Caco-2 (cell line): ENCODE data around the gene TSHZ2. TPM values are rescaled to one million over a fixed set of nuclear protein-coding genes. Genes with fewer than 3 reads are reported as not detected.

Experiments used
- BruUV-seq: library from RNA; stranded (reverse); fragments of 400-500 nt; replicated peaks from 2 replicates; lab custom pipeline; 2021; lab: Mats Ljungman, UMichigan
- CTCF ChIA-PET: fragments of 300-600 bp; sonication (Branson Sonifier 250); formaldehyde crosslinking; loops from one replicate; lab custom pipeline; 2022; ENCODE audit warnings: antibody characterized with exemption; lab: Charles Lee
- POLR2A ChIA-PET: fragments of 300-600 bp; sonication (Branson Sonifier 250); formaldehyde crosslinking; loops from one replicate; lab custom pipeline; 2022; ENCODE audit warnings: antibody characterized with exemption; lab: Charles Lee
- DNase-seq, 2 experiments: peaks; one replicate each; pipeline versions ENCODE4 v3.0.0 to v3.0.0-alpha.2; 2020 to 2022
- H3K27me3 ChIP-seq: replicated peaks from 2 replicates; pipeline ENCODE4 v1.6.0; 2011; ENCODE audit warnings: low read length; ENCODE audit not compliant: control insufficient read depth, insufficient read depth
- H3K36me3 ChIP-seq: 2 replicates; pipeline ENCODE4 v1.5.1; 2011; ENCODE audit warnings: low read length; ENCODE audit not compliant: control insufficient read depth, insufficient read depth
- H3K4me1 ChIP-seq: fragments of 250-450 bp; sonication (Bioruptor Pico); 2 replicates; pipeline ENCODE4 v1.5.1; 2020; ENCODE audit warnings: mild to moderate bottlenecking
- H3K4me3 ChIP-seq: 2 replicates; pipeline ENCODE4 v1.5.1; 2011; ENCODE audit warnings: low read depth, mild to moderate bottlenecking, control low read depth, low read length
- H3K9me3 ChIP-seq: fragments of 250-450 bp; sonication (Bioruptor Pico); 2 replicates; pipeline ENCODE4 v1.5.1; 2020; ENCODE audit warnings: mild to moderate bottlenecking, moderate library complexity
- H3K27ac Mint-ChIP-seq: one replicate; pipeline ENCODE4 v1.8.0; 2022; ENCODE audit warnings: mixed read lengths; ENCODE audit not compliant: unreplicated experiment
- H3K27me3 Mint-ChIP-seq: one replicate; pipeline ENCODE4 v1.8.0; 2022; ENCODE audit warnings: mixed read lengths; ENCODE audit not compliant: insufficient read depth, unreplicated experiment
- H3K36me3 Mint-ChIP-seq: one replicate; pipeline ENCODE4 v1.8.0; 2022; ENCODE audit warnings: mild to moderate bottlenecking, mixed read lengths; ENCODE audit not compliant: insufficient read depth, unreplicated experiment
- H3K4me1 Mint-ChIP-seq: one replicate; pipeline ENCODE4 v1.8.0; 2022; ENCODE audit warnings: low read depth, mixed read lengths; ENCODE audit not compliant: unreplicated experiment
- H3K4me3 Mint-ChIP-seq: one replicate; pipeline ENCODE4 v1.8.0; 2022; ENCODE audit warnings: mild to moderate bottlenecking, moderate library complexity, mixed read lengths; ENCODE audit not compliant: unreplicated experiment
- H3K9me3 Mint-ChIP-seq: one replicate; pipeline ENCODE4 v1.8.0; 2022; ENCODE audit warnings: mixed read lengths; ENCODE audit not compliant: unreplicated experiment
- intact Hi-C: fragments of 100-400 bp; cut with micrococcal nuclease; formaldehyde crosslinking; loops from one replicate; pipeline ENCODE4 v1.10.0; 2022; ENCODE audit not compliant: unreplicated experiment
- total RNA-seq: library from RNA; stranded (reverse); gene quantifications from 2 replicates; pipeline ENCODE4 v1.2.3, GENCODE V29; 2022
- TF ChIP-seq, protein P1 (sequence below), 2 experiments: fragments of 200-600 bp in 1 of 2; IDR thresholded peaks; 1 replicate in 1 of 2; 2 replicates in 1 of 2; pipeline versions ENCODE4 v1.5.1 to v1.8.0; 2011 to 2022; ENCODE audit warnings: antibody characterized with exemption in 1 of 2, control low read depth in 1 of 2, inconsistent platforms in 1 of 2, low read depth in 1 of 2, low read length in 1 of 2, mild to moderate bottlenecking in 1 of 2, moderate library complexity in 1 of 2; ENCODE audit not compliant: insufficient read depth in 1 of 2, severe bottlenecking in 1 of 2, unreplicated experiment in 1 of 2

Gene TSHZ2
- total RNA-seq, 1 experiment from 2014 or later: 0.07 TPM

DNA sequence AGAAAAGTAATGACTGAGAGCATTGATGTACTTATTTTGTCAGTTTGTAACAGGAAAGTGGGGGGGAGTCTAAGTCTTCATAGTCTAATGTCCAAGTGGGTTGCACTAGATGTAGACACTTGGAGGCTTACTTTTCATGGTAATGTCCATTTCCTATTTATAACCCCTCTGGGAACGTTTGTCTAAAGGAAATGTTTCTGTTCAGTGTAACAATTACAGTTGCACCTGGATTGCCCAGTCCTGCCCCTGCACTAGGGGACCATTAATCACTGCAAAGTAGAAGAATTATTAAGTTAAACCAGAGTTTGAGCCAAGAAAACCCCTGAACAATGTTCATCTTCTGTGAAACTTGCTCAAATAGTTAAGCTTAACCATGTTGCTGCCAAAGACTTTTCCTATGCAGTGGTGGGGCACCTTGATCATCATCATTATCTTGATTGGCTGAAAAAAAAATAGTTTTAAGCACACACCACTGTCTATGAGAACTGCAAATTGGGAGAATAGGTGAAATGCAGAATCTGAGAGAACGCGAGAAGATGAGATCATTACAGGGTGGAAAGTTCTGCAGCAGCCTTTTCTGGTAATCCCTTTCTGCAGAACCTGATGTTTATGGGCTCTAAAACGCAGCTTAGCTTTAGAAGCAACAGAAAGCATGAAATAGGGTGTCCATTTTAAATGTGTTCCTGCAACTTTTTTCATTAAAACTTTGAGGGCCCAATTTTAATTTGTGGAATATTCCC is 515.5 kb downstream of the TSHZ2 start:
- Histone ChIP-seq H3K4me3 (no peak overlapping the region), H3K36me3 (no peaks in the 10 kb centered on the region), H3K27me3 (no peaks in the 10 kb centered on the region), H3K9me3 (no peaks in the 10 kb centered on the region), H3K4me1 (peaks cover 5% of the 10 kb centered on the region; the same call in 1 of the 2 replicates)
- H3K9me3 Mint-ChIP-seq: no peaks in the 10 kb centered on the region
- no TSS peak for BruUV-seq
- H3K36me3 Mint-ChIP-seq: peaks cover 7% of the 10 kb centered on the region
- H3K4me1 Mint-ChIP-seq: no peaks in the 10 kb centered on the region
- ChIA-PET POLR2A (no interaction called here), CTCF (interaction anchor here (0.6 kb wide), 1 partner anchor 36 kb away, joined by 3 read pairs; no protein-coding TSS in a partner anchor)
- DNase-seq: no peak
- intact Hi-C loops: no loop called here
- H3K27me3 Mint-ChIP-seq: no peaks in the 10 kb centered on the region
- no peak overlapping the region for H3K4me3 Mint-ChIP-seq
- TF ChIP-seq, protein P1, sequence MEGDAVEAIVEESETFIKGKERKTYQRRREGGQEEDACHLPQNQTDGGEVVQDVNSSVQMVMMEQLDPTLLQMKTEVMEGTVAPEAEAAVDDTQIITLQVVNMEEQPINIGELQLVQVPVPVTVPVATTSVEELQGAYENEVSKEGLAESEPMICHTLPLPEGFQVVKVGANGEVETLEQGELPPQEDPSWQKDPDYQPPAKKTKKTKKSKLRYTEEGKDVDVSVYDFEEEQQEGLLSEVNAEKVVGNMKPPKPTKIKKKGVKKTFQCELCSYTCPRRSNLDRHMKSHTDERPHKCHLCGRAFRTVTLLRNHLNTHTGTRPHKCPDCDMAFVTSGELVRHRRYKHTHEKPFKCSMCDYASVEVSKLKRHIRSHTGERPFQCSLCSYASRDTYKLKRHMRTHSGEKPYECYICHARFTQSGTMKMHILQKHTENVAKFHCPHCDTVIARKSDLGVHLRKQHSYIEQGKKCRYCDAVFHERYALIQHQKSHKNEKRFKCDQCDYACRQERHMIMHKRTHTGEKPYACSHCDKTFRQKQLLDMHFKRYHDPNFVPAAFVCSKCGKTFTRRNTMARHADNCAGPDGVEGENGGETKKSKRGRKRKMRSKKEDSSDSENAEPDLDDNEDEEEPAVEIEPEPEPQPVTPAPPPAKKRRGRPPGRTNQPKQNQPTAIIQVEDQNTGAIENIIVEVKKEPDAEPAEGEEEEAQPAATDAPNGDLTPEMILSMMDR (IDR thresholded peaks at IDR 0.05; ENCODE audit: insufficient read depth in 1 of 2, low read depth in 1 of 2, low read length in 1 of 2, severe bottlenecking in 1 of 2, unreplicated experiment in 1 of 2): no peak
- no peak overlapping the region for H3K27ac Mint-ChIP-seq

DNA sequence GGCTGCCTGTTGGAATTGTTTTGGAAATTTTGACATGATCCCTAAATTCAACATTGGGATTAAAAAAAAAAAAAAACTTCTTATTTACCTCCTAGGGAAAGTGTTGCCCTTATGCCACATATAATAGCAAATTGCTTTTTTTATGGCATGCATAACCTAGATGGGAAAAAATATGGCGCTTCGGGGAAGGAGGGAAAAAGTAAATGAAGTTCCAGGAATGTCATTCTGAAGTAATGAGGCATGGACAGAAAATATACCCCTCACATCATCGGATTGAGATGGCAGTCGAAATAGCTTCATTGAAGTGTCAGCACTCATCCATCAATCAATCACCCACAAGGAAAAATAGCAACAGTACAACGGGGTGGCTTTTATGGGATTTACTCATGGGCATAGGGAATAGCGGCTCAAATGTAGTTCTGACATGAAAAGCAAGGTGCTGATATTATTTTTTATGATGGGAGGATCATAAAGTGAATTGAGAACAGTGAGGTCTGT is 516.7 kb downstream of the TSHZ2 start:
- no peaks in the 10 kb centered on the region for H3K27me3 Mint-ChIP-seq
- no TSS peak for BruUV-seq
- no peak overlapping the region for H3K4me3 Mint-ChIP-seq
- Histone ChIP-seq H3K27me3 (no peaks in the 10 kb centered on the region), H3K4me3 (no peak overlapping the region), H3K36me3 (no peaks in the 10 kb centered on the region), H3K4me1 (peaks cover 5% of the 10 kb centered on the region; the same call in 1 of the 2 replicates), H3K9me3 (no peaks in the 10 kb centered on the region)
- intact Hi-C loops: no loop called here
- no peak overlapping the region for H3K27ac Mint-ChIP-seq
- TF ChIP-seq, protein P1 (IDR thresholded peaks at IDR 0.05; ENCODE audit: insufficient read depth in 1 of 2, low read depth in 1 of 2, low read length in 1 of 2, severe bottlenecking in 1 of 2, unreplicated experiment in 1 of 2): no peak
- no peak for DNase-seq
- peaks cover 6% of the 10 kb centered on the region for H3K4me1 Mint-ChIP-seq
- ChIA-PET POLR2A (interaction anchor here (0.6 kb wide), 1 partner anchor 26 kb away, joined by 3 read pairs; no protein-coding TSS in a partner anchor), CTCF (no interaction called here)
- H3K9me3 Mint-ChIP-seq: no peaks in the 10 kb centered on the region
- H3K36me3 Mint-ChIP-seq: peaks cover 7% of the 10 kb centered on the region

DNA sequence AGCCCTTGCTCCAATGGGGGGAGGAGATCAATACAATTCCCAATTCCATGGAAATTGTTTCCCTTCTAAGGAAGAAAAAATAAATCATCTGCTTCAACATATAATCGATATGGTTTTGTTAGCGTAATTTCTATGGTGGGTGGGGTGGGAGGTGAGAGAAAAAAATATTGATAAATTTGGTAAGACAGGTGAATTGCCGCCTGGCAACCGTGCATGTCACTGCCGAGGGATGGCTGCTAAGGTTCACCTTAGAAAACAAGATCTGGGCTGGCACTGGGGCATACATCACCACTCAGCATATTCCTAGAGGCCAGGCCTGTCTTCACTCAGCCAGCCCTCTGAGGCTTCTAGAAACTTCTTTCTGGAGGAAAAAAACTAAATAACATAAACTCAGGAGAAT is 517.4 kb downstream of the TSHZ2 start:
- Histone ChIP-seq H3K36me3 (no peaks in the 10 kb centered on the region), H3K9me3 (no peaks in the 10 kb centered on the region), H3K4me3 (no peak overlapping the region), H3K4me1 (peaks cover 5% of the 10 kb centered on the region; the same call in 1 of the 2 replicates), H3K27me3 (no peaks in the 10 kb centered on the region)
- POLR2A ChIA-PET: no interaction called here
- CTCF ChIA-PET: no interaction called here
- intact Hi-C loops: no loop called here
- H3K4me1 Mint-ChIP-seq: peaks cover 7% of the 10 kb centered on the region
- H3K27me3 Mint-ChIP-seq: no peaks in the 10 kb centered on the region
- BruUV-seq: no TSS peak
- H3K27ac Mint-ChIP-seq: no peak overlapping the region
- DNase-seq: peak in 1 of 2 experiments; percentile 0
- H3K4me3 Mint-ChIP-seq: no peak overlapping the region
- H3K9me3 Mint-ChIP-seq: no peaks in the 10 kb centered on the region
- H3K36me3 Mint-ChIP-seq: peaks cover 7% of the 10 kb centered on the region
- TF ChIP-seq, protein P1 (IDR thresholded peaks at IDR 0.05; ENCODE audit: insufficient read depth in 1 of 2, low read depth in 1 of 2, low read length in 1 of 2, severe bottlenecking in 1 of 2, unreplicated experiment in 1 of 2): no peak
